Skeletal muscle tissue (tissue), 4 donors: ENCODE results near the gene CHRNB2. TPM values are rescaled to one million over a fixed set of nuclear protein-coding genes. Genes with fewer than 3 reads are reported as not detected.
A peak's percentile ranks its signal among the peaks of the same experiment; 100 is the strongest.

Experiments used
- H3K27ac ChIP-seq: one replicate; pipeline ENCODE4 v1.7.0; 2013; ENCODE audit warnings: mild to moderate bottlenecking, low read depth, low read length, inconsistent platforms
- H3K27me3 ChIP-seq, 3 donors: one replicate each; pipeline ENCODE4 v1.7.0; 2013; ENCODE audit warnings: low read length in 3 of 3; ENCODE audit not compliant: control insufficient read depth in 3 of 3, insufficient read depth in 3 of 3
- H3K36me3 ChIP-seq, 3 donors: one replicate each; pipeline ENCODE4 v1.7.0; 2013; ENCODE audit warnings: low read length in 3 of 3; ENCODE audit not compliant: control insufficient read depth in 3 of 3, insufficient read depth in 3 of 3
- H3K4me1 ChIP-seq, 3 donors: one replicate each; pipeline ENCODE4 v1.7.0; 2013; ENCODE audit warnings: low read length in 3 of 3, mild to moderate bottlenecking in 3 of 3; ENCODE audit not compliant: control insufficient read depth in 3 of 3, insufficient read depth in 3 of 3
- H3K4me3 ChIP-seq, 3 donors: one replicate each; pipeline ENCODE4 v1.7.0; 2013; ENCODE audit warnings: low read length in 3 of 3
- H3K9ac ChIP-seq, 3 donors: one replicate each; pipeline ENCODE4 v1.7.0; 2013; ENCODE audit warnings: low read length in 3 of 3, mild to moderate bottlenecking in 3 of 3, moderate library complexity in 2 of 3, low read depth in 1 of 3
- H3K9me3 ChIP-seq, 3 donors: one replicate each; pipeline ENCODE4 v1.7.0; 2013; ENCODE audit warnings: low read length in 3 of 3; ENCODE audit not compliant: control insufficient read depth in 3 of 3
- total RNA-seq: library from RNA; depleted of rRNA; stranded (reverse); fragments of >200 nt; gene quantifications from one replicate; pipeline ENCODE4 v1.2.3, GENCODE V29; 2014
- donor health status: Osteomylitis.

CHRNB2 gene
- total RNA-seq, 1 donor from 2014 or later, result under 0.01 TPM

DNA sequence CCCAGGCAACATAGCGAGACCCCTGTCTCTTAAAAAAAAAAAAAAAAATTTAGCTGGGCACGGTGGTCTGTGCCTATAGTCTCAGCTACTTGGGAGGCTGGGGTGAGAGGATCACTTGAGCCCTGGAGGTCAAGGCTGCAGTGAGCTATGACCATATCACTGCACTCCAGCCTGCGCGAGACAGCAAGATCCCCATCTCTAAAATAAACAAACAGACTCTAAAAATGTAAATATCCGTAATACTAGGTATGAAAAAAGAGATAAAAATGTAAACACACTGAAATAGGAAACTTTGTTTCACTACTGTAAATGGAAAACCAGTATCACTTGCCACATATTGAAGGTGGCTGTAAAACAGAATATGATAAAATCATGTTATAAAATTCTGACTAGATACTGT, 23.2 kb downstream of the CHRNB2 start:
- Histone ChIP-seq H3K27ac (no peak overlapping the region), H3K9me3 (no peaks in the 10 kb centered on the region), H3K27me3 (no peaks in the 10 kb centered on the region), H3K4me3 (no peak overlapping the region), H3K9ac (no peak overlapping the region), H3K4me1 (no peaks in the 10 kb centered on the region), H3K36me3 (peaks cover 56 to 85% (median 84%) of the 10 kb centered on the region in 3 donors)

DNA sequence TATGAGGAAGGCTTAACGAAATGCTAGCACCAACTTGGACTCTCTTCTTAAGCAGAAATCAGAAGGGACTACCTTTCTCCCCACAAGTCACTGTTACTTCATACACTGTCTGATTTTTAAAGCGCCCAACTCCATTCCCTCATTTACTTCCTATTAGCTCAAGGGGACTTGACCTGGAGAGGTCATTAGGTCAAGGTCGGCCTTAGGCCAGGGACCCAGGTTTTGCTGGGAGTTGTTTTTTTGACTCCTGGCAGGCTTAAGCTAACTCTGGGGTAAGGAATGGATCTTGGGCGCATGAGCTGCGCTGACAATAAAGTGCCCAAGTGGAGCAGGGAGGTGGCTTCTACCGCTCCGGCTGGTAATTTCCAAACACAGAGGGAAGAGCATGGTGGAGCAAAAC, 23.6 kb downstream of the CHRNB2 start:
- no peak overlapping the region for H3K9ac ChIP-seq
- no peak overlapping the region for H3K27ac ChIP-seq
- no peak overlapping the region for H3K4me3 ChIP-seq
- H3K9me3 ChIP-seq, result no peaks in the 10 kb centered on the region
- no peaks in the 10 kb centered on the region for H3K27me3 ChIP-seq
- peaks cover 56 to 85% (median 83%) of the 10 kb centered on the region in 3 donors for H3K36me3 ChIP-seq
- H3K4me1 ChIP-seq, result no peaks in the 10 kb centered on the region

DNA sequence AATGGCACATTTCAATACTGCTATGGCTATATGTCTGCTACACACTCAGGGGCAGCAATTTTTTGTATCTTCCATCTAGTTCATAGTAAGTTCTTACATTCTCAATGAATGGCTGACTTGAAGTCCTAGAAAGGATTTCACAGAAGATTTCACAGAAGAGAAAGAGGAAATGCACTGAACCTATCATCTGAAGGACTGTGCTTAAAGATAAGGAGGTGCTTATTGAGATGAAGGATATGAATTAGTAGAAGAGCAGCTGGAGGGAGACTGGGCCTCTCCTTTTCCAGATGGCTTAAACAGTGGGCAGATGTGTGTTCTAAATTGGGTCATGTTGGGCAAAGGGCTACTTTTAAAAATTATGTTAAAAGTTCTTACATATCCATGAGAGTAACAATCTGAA, 25.8 kb downstream of the CHRNB2 start:
- H3K4me3 ChIP-seq, result no peak overlapping the region
- no peak overlapping the region for H3K27ac ChIP-seq
- no peaks in the 10 kb centered on the region for H3K27me3 ChIP-seq
- no peaks in the 10 kb centered on the region for H3K4me1 ChIP-seq
- no peak overlapping the region for H3K9ac ChIP-seq
- H3K9me3 ChIP-seq, result no peaks in the 10 kb centered on the region
- H3K36me3 ChIP-seq, result peaks cover 54 to 85% (median 81%) of the 10 kb centered on the region in 3 donors

DNA sequence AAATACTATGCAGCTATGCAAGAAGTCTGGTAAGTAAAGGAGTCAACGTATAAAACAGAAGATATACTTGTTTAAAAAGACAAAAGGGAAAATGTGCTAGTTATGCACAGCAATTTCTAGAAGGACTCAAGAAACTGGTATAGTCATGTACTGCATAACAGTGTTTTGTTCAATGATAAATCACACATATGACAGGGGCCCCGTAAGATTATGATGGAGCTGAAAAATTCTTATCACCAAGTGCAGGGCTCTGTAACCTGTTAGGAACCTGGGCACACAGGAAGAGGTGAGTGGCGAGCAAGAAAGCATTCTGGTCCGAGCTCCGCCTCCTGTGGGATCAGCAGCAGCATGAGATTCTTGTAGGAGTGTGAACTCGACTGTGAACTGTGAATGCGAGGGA, 27.2 kb downstream of the CHRNB2 start:
- H3K36me3 ChIP-seq, result peaks cover 45 to 78% (median 77%) of the 10 kb centered on the region in 3 donors
- H3K4me3 ChIP-seq, result no peak overlapping the region

DNA sequence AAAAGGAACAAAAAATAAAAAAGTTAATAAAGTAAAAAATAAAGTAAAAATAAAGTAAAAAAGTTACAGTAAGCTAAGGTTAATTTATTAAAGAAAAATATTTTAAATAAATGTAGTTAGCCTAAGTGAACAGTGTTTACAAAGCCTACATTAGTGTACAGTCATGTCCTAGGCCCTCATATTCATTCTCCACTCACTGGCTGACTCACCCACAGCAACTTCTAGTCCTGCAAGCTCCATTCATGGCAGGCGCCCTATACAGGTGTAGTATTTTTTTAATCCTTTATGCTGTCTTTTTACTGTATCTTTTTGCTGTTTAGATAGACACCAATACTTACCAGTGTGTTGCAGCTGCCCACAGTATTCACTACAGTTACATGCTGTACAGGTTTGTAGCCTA, 28.0 kb downstream of the CHRNB2 start:
- no peak overlapping the region for H3K27ac ChIP-seq
- H3K9ac ChIP-seq, result no peak overlapping the region
- no peaks in the 10 kb centered on the region for H3K27me3 ChIP-seq
- no peaks in the 10 kb centered on the region for H3K9me3 ChIP-seq
- peaks cover 39 to 73% (median 73%) of the 10 kb centered on the region in 3 donors for H3K36me3 ChIP-seq
- peaks cover 0 to 7% (median 6%) of the 10 kb centered on the region in 3 donors for H3K4me1 ChIP-seq
- no peak overlapping the region for H3K4me3 ChIP-seq

More for the DNA sequence above, 27.2 kb downstream of the CHRNB2 start:
- Histone ChIP-seq H3K4me1 (peaks cover 0 to 6% (median 4%) of the 10 kb centered on the region in 3 donors), H3K27ac (no peak overlapping the region), H3K27me3 (no peaks in the 10 kb centered on the region), H3K9ac (no peak overlapping the region), H3K9me3 (no peaks in the 10 kb centered on the region)

DNA sequence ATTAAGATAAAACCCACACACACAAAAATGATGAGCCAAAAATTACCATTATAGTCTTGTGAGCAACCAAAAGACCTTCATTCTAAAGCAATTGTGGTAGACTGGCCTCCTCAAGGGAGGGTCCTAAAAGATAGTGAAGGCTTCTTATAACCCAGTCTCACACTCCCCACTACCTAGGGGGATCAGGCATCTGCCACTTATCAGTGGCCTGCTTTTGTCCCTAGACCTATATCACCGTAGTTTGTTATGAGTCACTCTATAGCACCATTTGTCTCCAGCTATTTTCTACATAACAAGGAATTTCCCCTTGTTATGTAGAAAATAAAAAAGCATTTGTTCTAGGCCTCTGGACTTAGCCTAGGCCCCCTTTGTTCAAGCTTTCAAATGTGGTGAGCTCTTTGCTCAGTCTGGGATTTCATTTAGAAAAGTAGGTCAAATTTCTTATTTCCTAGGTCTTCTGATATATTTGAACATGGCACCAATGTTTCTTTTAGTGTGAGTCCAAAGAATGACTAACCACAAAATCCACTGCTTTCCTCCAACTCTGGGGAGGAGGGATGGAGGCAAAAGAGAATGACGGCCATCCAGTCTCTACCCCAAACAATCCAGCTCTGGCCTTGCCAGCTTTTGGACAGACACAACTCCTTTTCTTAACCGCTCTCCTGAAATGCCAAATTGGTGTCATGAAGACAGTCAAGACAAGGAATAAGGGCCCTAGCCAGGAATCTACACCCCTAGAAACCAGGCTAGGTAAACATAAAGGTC, 31.5 kb downstream of the CHRNB2 start:
- no peak overlapping the region for H3K27ac ChIP-seq
- H3K9me3 ChIP-seq, result no peaks in the 10 kb centered on the region
- H3K36me3 ChIP-seq, result peaks cover 48 to 70% (median 66%) of the 10 kb centered on the region in 3 donors
- peak overlapping the region in 1 of 3 donors; percentile 5 for H3K9ac ChIP-seq
- no peak overlapping the region for H3K4me3 ChIP-seq
- peaks cover 17 to 18% (median 17%) of the 10 kb centered on the region in 3 donors for H3K4me1 ChIP-seq
- no peaks in the 10 kb centered on the region for H3K27me3 ChIP-seq

DNA sequence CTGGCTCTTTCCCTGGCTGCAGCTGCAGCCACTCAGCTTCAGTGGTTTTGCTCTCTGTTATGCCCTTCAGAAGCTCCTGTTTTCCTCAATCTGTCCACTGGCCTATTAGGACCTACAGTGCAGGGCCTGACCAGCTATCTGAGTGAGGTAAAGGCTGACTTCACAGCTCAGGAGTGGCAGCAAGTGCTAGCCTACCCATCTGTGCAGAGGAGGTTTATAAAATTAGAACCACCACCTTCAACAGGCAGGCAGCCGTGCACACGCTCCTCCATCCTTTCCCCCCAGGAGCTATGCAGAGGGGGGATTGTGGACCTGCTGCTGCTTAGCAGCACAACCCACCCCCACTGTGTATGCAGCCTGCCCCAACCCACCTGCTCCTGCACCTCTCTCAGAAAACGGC, 32.1 kb downstream of the CHRNB2 start:
- H3K4me1 ChIP-seq, result peaks cover 18% of the 10 kb centered on the region in 3 donors
- no peak overlapping the region for H3K4me3 ChIP-seq
- H3K9me3 ChIP-seq, result no peaks in the 10 kb centered on the region
- H3K27me3 ChIP-seq, result no peaks in the 10 kb centered on the region
- peak overlapping the region in 1 of 3 donors; percentile 5 for H3K9ac ChIP-seq
- no peak overlapping the region for H3K27ac ChIP-seq
- peaks cover 48 to 64% (median 60%) of the 10 kb centered on the region in 3 donors for H3K36me3 ChIP-seq

DNA sequence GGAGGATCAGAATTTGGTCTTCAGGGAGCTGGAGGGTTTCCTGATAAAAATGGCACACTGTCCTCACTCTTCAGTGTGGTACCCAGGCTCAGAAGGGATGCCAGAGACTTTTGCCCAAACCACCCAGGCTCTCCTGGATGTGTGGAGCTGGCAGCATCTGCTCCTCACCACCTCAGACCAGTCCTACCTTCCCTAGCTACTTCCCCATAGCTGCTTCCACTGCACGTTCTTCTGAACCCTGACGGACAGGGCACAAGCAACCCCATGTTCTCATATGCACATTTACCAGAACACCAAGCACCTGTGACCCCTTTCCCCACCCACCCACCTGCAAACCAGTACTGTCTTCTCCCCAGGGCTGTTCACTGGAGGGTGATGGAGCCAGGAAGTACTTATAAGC, 35.7 kb downstream of the CHRNB2 start:
- peaks cover 21 to 32% (median 30%) of the 10 kb centered on the region in 3 donors for H3K36me3 ChIP-seq
- no peak overlapping the region for H3K27ac ChIP-seq
- H3K27me3 ChIP-seq, result no peaks in the 10 kb centered on the region
- no peaks in the 10 kb centered on the region for H3K9me3 ChIP-seq
- H3K4me3 ChIP-seq, result no peak overlapping the region
- H3K9ac ChIP-seq, result no peak overlapping the region
- H3K4me1 ChIP-seq, result peaks cover 26 to 37% (median 30%) of the 10 kb centered on the region in 3 donors

DNA sequence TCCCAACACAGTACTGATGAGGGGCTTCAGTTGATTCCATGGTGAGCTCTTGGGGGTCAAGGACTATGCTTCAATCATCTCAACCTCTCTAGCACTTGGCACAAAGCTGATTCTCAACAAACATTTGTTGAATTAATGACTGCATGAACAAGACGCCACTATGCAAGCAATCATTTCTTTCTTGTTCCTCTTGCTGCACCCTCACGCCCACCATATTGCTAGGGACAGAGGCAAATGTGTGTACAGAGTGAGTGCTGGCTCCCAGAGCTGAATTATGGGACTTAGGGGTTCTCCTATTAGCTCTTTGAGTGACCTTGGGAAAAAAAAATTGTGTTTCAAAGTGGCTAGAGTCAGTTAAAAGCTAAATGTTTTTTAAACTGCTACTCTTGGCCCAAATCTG, 38.0 kb downstream of the CHRNB2 start:
- H3K4me1 ChIP-seq, result peaks cover 19 to 41% (median 24%) of the 10 kb centered on the region in 3 donors
- no peaks in the 10 kb centered on the region for H3K9me3 ChIP-seq
- no peak overlapping the region for H3K27ac ChIP-seq

DNA sequence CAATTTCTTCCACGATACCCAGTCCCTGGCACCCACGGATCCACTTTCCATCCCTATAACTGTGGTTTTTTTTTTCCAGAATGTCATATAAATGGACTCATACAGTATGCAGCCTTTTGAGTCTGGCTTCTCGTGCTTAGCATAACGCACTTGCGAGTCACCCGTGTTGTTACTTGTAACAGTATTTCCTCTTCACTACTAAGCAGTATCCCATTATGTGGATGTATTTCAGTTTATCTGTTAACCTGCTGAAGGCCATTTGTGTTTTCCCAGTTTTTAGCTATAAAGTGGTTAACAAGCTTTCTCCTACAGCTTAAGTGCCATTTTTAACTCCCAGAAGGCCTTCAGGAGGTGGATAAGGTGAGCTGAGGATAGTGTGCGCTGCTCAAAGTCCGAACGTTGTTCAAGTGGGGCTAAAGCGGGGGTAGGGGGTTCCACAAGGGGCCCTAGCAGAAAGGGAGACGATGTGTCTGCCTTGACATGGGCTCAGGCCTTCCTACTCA, 39.6 kb downstream of the CHRNB2 start:
- H3K4me1 ChIP-seq, result peaks cover 16 to 40% (median 24%) of the 10 kb centered on the region in 3 donors
- peak overlapping the region; percentile 92 to 95 (median 94) for H3K9ac ChIP-seq
- H3K27me3 ChIP-seq, result no peaks in the 10 kb centered on the region
- H3K9me3 ChIP-seq, result no peaks in the 10 kb centered on the region
- H3K27ac ChIP-seq, result peak overlapping the region; percentile 93
- peak overlapping the region; percentile 94 to 98 (median 95) for H3K4me3 ChIP-seq
- H3K36me3 ChIP-seq, result peaks cover 3 to 5% (median 3%) of the 10 kb centered on the region in 3 donors

More for the DNA sequence above, 38.0 kb downstream of the CHRNB2 start:
- Histone ChIP-seq H3K27me3 (no peaks in the 10 kb centered on the region), H3K9ac (no peak overlapping the region), H3K36me3 (peaks cover 18 to 21% (median 19%) of the 10 kb centered on the region in 3 donors), H3K4me3 (no peak overlapping the region)
